UCSD-AML1 (cell line): ENCODE measurements around the gene ZNF778.
"Not testable (repeated sequence)": the region's sequence is repeated elsewhere in the genome, so short reads cannot be mapped to it uniquely, and the experiment has no call there.

Experiments used
- DNase-seq: peaks from one replicate; lab custom pipeline; 2025; ENCODE audit not compliant: unreplicated experiment; lab: John Stamatoyannopoulos, UW

Gene ZNF778

GRCh38 chr16:89179656-89180315 is 37.7 kb upstream of the ZNF778 start:
- no peak for DNase-seq

GRCh38 chr16:89183463-89183862 is 34.0 kb upstream of the ZNF778 start:
- DNase-seq = no peak

- DNase-seq = no peak
These were observed 33.4 kb upstream of the ZNF778 start for GRCh38 chr16:89183975-89184676.

DNA sequence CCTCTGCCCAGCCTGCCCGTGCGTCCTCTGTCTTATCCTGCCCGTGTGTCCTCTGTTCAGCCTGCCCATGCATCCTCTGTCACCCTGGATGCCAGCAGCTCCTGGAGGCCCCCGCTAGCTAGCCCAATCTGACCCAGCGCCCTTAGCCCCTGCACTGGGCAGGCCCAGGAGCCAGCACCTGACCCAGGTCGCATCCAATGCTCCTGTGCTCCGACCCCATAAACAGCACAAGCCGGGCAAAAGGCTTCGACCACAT is 32.9 kb upstream of the ZNF778 start:
- no peak for DNase-seq

- no peak for DNase-seq
These were observed 32.3 kb upstream of the ZNF778 start for GRCh38 chr16:89184933-89185794.

- not testable (repeated sequence) for DNase-seq
These were observed 31.5 kb upstream of the ZNF778 start for GRCh38 chr16:89185887-89186592.

GRCh38 chr16:89186593-89187031 is 30.9 kb upstream of the ZNF778 start:
- not testable (repeated sequence) for DNase-seq

GRCh38 chr16:89187032-89187769 is 30.3 kb upstream of the ZNF778 start:
- peak; percentile 53 for DNase-seq

GRCh38 chr16:89187770-89188392 is 29.6 kb upstream of the ZNF778 start:
- no peak for DNase-seq

DNA sequence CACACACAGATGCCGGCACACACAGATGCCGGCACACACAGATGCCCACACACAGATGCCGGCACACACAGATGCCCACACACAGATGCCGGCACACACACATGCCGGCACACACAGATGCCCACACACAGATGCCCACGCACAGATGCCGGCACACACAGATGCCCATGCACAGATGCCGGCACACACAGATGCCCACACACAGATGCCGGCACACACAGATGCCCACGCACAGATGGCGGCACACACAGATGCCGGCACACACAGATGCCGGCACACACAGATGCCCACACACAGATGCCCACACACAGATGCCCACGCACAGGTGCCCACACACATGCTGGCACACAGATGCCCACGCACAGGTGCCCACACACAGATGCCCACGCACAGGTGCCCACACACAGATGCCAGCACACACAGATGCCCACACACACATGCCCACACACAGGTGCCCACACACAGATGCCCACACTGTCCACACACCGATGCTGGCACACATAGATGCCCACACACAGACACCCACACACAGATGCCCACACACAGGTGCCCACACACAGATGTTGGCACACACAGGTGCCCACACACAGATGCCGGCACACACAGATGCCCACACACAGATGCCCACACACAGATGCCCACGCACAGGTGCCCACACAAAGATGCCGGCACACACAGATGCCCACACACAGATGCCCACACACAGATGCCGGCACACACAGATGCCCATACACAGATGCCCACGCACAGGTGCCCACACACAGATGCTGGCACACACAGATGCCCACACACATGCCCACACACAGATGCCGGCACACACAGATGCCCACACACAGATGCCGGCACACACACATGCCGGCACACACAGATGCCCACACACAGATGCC is 28.8 kb upstream of the ZNF778 start:
- DNase-seq = not testable (repeated sequence)

DNA sequence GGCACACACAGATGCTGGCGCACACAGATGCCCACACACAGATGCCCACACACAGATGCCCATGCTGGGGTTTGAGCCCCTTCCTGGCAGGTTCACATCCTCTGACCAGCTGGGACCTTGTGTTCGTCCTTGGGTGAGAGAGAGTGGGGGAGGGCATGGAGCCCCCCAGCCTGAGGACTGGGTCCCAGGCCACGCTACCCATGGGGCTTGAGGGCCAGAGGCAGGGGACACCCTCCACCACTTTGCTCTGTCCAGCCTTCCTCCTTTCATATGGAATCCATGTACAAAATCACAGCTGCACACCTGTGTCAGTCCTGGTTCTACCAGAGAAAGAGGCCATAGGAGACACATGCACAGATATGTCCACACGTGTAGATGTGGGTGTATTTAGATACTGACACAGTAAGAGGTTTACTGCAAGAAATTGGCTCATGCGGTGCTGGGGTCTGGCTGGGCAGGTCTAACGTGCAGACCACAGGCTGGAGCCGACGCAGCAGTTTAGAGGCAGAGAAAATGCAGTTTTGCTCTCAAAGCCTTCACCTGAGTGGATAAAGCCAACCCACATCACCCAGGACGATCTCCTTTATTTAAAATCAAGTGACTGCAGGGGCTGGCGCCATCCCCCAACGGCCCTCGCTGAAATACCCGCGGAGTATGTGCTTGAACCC is 28.0 kb upstream of the ZNF778 start:
- DNase-seq = no peak

DNA sequence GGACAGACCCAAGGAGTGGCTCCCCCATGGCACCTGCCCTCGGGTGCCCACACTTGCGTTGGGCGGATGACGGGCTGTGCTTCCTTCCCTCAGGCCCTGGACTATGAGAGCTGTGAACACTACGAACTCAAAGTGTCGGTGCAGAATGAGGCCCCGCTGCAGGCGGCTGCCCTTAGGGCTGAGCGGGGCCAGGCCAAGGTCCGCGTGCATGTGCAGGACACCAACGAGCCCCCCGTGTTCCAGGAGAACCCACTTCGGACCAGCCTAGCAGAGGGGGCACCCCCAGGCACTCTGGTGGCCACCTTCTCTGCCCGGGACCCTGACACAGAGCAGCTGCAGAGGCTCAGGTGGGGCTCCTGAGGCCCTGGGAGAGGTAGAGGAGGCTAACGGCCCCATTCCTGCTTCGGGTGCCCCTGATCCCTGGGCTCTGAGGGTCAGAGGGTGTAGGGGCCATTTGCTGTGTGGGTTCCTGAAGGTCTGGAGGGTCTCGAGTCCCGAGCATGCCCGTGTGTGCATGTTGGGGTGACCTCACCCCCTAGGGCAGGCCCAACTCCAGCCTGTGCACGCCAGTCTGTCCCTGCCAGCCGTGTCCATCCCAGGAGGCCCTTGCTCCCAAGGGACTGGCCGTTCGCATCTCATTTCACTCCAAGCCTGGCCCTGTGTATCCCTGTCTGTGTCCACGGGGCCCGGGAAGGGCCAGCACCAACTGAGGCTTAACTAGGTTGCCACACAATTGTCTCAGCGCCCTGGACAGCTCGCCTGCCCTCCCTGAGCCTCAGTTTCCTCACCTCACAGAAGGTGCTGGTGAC is 27.1 kb upstream of the ZNF778 start:
- DNase-seq = no peak

DNA sequence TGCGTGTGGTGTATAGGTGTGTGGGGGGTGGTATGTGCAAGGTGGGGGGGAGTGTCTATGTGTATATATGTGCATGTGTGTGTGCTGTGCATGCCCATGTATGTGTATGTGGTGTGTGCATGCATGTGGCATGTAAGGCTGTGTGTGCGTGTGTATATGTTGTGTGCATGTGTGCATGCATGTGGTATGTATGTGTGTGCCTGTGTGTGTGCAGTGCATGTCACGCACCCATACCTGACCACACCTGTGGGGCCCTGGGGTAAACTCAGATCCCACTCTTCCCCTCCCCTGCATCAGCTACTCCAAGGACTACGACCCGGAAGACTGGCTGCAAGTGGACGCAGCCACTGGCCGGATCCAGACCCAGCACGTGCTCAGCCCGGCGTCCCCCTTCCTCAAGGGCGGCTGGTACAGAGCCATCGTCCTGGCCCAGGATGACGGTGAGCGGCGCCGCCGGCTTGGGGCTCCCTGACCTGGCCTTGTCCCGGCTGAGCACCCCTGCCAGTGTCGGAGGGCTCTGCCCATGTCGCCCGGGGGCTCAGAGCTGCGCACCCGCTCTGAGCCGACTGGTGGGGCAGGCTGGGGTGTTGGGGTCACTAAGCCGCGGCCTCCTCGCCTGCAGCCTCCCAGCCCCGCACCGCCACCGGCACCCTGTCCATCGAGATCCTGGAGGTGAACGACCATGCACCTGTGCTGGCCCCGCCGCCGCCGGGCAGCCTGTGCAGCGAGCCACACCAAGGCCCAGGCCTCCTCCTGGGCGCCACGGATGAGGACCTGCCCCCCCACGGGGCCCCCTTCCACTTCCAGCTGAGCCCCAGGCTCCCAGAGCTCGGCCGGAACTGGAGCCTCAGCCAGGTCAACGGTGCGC is 26.2 kb upstream of the ZNF778 start:
- no peak for DNase-seq

DNA sequence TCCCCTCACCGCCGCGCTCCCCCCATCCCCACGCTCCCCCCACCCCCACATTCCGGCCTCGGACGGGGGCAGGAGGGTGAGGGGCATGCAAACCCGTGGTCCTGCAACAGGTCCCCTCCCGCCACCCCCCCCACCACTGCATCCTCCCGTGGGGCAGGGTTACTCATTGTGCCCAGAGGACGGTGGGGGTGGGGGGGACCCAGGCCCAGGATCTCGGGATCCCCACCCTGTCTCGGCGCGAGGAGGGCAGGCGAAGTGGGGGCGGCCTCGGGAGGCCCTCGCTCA is 25.7 kb upstream of the ZNF778 start:
- DNase-seq = no peak

DNA sequence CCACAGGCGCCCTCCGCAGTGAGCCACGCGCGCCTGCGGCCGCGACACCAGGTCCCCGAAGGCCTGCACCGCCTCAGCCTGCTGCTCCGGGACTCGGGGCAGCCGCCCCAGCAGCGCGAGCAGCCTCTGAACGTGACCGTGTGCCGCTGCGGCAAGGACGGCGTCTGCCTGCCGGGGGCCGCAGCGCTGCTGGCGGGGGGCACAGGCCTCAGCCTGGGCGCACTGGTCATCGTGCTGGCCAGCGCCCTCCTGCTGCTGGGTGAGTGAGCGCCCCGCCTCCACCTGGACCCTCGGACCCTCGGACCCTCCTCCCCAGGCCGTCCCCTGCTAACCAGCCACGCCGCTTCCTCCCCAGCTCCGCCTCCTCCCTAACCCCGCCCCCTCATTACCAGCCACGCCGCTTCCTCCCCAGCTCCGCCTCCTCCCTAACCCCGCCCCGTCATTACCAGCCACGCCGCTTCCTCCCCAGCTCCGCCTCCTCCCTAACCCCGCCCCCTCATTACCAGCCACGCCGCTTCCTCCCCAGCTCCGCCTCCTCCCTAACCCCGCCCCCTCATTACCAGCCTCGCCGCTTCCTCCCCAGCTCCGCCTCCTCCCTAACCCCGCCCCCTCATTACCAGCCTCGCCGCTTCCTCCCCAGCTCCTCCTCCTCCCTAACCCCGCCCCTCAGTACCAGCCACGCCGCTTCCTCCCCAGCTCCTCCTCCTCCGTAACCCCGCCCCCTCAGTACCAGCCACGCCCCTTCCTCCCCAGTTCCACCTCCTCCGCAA is 25.1 kb upstream of the ZNF778 start:
- DNase-seq = peak; percentile 95

DNA sequence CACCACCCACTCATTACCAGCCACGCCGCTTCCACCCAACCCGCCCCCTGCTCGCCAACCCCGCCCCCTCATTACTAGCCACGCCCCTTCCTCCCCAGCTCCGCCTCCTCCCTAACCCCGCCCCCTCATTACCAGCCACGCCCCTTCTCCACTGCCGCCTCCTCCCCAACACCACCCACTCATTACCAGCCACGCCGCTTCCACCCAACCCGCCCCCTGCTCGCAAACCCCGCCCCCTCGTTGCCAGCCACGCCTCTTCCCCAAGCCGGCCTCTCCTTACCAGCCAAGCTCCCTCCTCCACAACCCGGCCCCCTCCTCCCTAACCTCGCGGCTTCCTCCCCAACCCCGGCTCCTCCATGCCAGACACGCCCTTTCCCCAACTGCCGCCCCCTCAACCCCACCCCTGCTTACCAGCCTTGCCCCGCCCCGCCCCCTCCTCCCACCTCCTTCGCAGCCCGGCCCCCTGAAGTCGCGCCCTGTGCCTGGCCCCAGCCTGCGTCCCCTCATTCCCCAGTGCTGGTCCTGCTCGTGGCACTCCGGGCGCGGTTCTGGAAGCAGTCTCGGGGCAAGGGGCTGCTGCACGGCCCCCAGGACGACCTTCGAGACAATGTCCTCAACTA is 24.4 kb upstream of the ZNF778 start:
- DNase-seq = peak; percentile 89
